CD14-positive monocyte (primary cell): Measurements from ENCODE around the gene SSR4. TPM values are rescaled to one million over a fixed set of nuclear protein-coding genes. Genes with fewer than 3 reads are reported as not detected.

Source experiments
- DNase-seq, 3 donors: peaks; one replicate each; pipeline ENCODE4 v3.0.0-alpha.2; 2011 to 2022
- H2AFZ ChIP-seq: 2 replicates; pipeline ENCODE4 v1.6.0; 2012; ENCODE audit warnings: mild to moderate bottlenecking, low read depth, low read length, inconsistent platforms; ENCODE audit not compliant: insufficient read depth, poor library complexity, severe bottlenecking
- H3K27ac ChIP-seq, 2 donors: 1 replicate in 1 of 2; 2 replicates in 1 of 2; pipeline ENCODE4 v1.5.1; 2012 to 2013; ENCODE audit warnings: low read length in 2 of 2, control low read depth in 1 of 2, inconsistent platforms in 1 of 2, low read depth in 1 of 2, mild to moderate bottlenecking in 1 of 2
- H3K27me3 ChIP-seq, 2 donors: one replicate each; pipeline versions ENCODE4 v1.6.0 to v1.6.1; 2011 to 2013; ENCODE audit warnings: low read length in 2 of 2; ENCODE audit not compliant: control insufficient read depth in 2 of 2, insufficient read depth in 2 of 2
- H3K36me3 ChIP-seq, 2 donors: replicated peaks in 1 of 2; 1 replicate in 1 of 2; 2 replicates in 1 of 2; pipeline versions ENCODE4 v1.5.1 to v1.6.1; 2012 to 2013; ENCODE audit warnings: low read length in 2 of 2, control low read depth in 1 of 2, inconsistent platforms in 1 of 2, mild to moderate bottlenecking in 1 of 2; ENCODE audit not compliant: insufficient read depth in 2 of 2, control insufficient read depth in 1 of 2
- H3K4me1 ChIP-seq, 2 donors: 1 replicate in 1 of 2; 2 replicates in 1 of 2; pipeline versions ENCODE4 v1.5.1 to v1.6.1; 2012 to 2013; ENCODE audit warnings: low read length in 2 of 2, control low read depth in 1 of 2, inconsistent platforms in 1 of 2, mild to moderate bottlenecking in 1 of 2, moderate library complexity in 1 of 2; ENCODE audit not compliant: insufficient read depth in 2 of 2, control insufficient read depth in 1 of 2
- H3K4me2 ChIP-seq: replicated peaks from 2 replicates; pipeline ENCODE3; 2012; ENCODE audit warnings: low read length, moderate library complexity, mild to moderate bottlenecking; ENCODE audit not compliant: poor library complexity, severe bottlenecking; ENCODE audit errors: extremely low read depth
- H3K4me3 ChIP-seq, 3 experiments: fragments of 200-600 bp in 1 of 3; sonication (generic) in 1 of 3; replicated peaks in 1 of 3; 1 replicate in 2 of 3; 2 replicates in 1 of 3; pipeline ENCODE4 v1.5.1; 2011 to 2013; ENCODE audit warnings: low read length in 3 of 3, mild to moderate bottlenecking in 3 of 3, control low read depth in 2 of 3, low read depth in 2 of 3, inconsistent platforms in 1 of 3, moderate library complexity in 1 of 3
- H3K79me2 ChIP-seq: 2 replicates; pipeline ENCODE4 v1.6.0; 2012; ENCODE audit warnings: mild to moderate bottlenecking, control low read depth, inconsistent platforms, low read length, moderate library complexity; ENCODE audit not compliant: insufficient read depth
- H3K9ac ChIP-seq: 2 replicates; pipeline ENCODE4 v1.6.0; 2017; ENCODE audit warnings: low read length, mild to moderate bottlenecking; ENCODE audit not compliant: insufficient read depth, poor library complexity, severe bottlenecking
- H3K9me3 ChIP-seq, 2 donors: replicated peaks in 1 of 2; 1 replicate in 1 of 2; 2 replicates in 1 of 2; pipeline versions ENCODE4 v1.5.1 to v1.6.1; 2012 to 2013; ENCODE audit warnings: low read length in 2 of 2, control low read depth in 1 of 2; ENCODE audit not compliant: control insufficient read depth in 1 of 2, insufficient read depth in 1 of 2
- H4K20me1 ChIP-seq: 2 replicates; pipeline ENCODE4 v1.6.0; 2012; ENCODE audit warnings: mild to moderate bottlenecking, low read length, control low read depth, moderate library complexity; ENCODE audit not compliant: insufficient read depth
- H3K27ac Mint-ChIP-seq, 7 donors: one replicate each; pipeline ENCODE4 v1.8.0; 2020; ENCODE audit warnings: mild to moderate bottlenecking in 7 of 7, mixed read lengths in 7 of 7, moderate library complexity in 6 of 7, inconsistent platforms in 2 of 7
- H3K27me3 Mint-ChIP-seq, 3 donors: one replicate each; pipeline ENCODE4 v1.8.0; 2021 to 2022; ENCODE audit warnings: low read depth in 3 of 3, mild to moderate bottlenecking in 3 of 3, mixed read lengths in 3 of 3, moderate library complexity in 3 of 3, inconsistent platforms in 1 of 3
- H3K36me3 Mint-ChIP-seq, 2 donors: one replicate each; pipeline ENCODE4 v1.8.0; 2020; ENCODE audit warnings: mixed read lengths in 2 of 2, inconsistent platforms in 1 of 2, mild to moderate bottlenecking in 1 of 2
- H3K4me1 Mint-ChIP-seq: one replicate; pipeline ENCODE4 v1.8.0; 2020; ENCODE audit warnings: mild to moderate bottlenecking, mixed read lengths
- H3K4me3 Mint-ChIP-seq, 2 donors: one replicate each; pipeline ENCODE4 v1.8.0; 2020; ENCODE audit warnings: mild to moderate bottlenecking in 2 of 2, mixed read lengths in 2 of 2, moderate library complexity in 1 of 2
- H3K9me3 Mint-ChIP-seq, 7 donors: one replicate each; pipeline ENCODE4 v1.8.0; 2020 to 2022; ENCODE audit warnings: mixed read lengths in 7 of 7, mild to moderate bottlenecking in 6 of 7, moderate library complexity in 6 of 7, inconsistent platforms in 2 of 7
- CTCF ChIP-seq: fragments of 200-600 bp; IDR thresholded peaks from one replicate; pipeline ENCODE4 v1.8.0; 2022; ENCODE audit warnings: antibody characterized with exemption, mild to moderate bottlenecking
- WGBS: methylation state at CpG from one replicate; pipeline ENCODE4 v1.1.5; 2013; ENCODE audit warnings: missing lambda C conversion rate; ENCODE audit not compliant: insufficient coverage; 5-methylcytosine and 5-hydroxymethylcytosine counted together
- intact Hi-C, 2 donors: fragments of 100-400 bp; cut with micrococcal nuclease; formaldehyde crosslinking; loops; one replicate each; pipeline versions ENCODE4 v1.15.0 to v1.15.1; 2023
- polyA plus RNA-seq, 3 donors: library from polyadenylated mRNA; depleted of rRNA in 1 of 3; unstranded in 2 of 3; stranded (reverse) in 1 of 3; fragments of 300-500 nt in 2 of 3; fragments of >200 nt in 1 of 3; fragmentation: Illumina TruSeq in 2 of 3; gene quantifications; 1 replicate in 2 of 3; 2 replicates in 1 of 3; pipeline ENCODE4 v1.2.3, GENCODE V29; 2012 to 2021

SSR4 gene
- polyA plus RNA-seq, 3 donors = 201 to 419 (median 362) TPM

- peaks cover 0 to 3% (median 0%) of the 10 kb centered on the region in 7 donors for H3K9me3 Mint-ChIP-seq
- H3K27ac ChIP-seq = no peak overlapping the region
- 87% methylated on average over 10 of the region's 15 CpGs for WGBS
- peaks cover 18% of the 10 kb centered on the region for H3K4me1 Mint-ChIP-seq
- no peak for DNase-seq
- H3K9ac ChIP-seq = no peak overlapping the region
- H3K27ac Mint-ChIP-seq = no peak overlapping the region
- H2AFZ ChIP-seq = no peak overlapping the region
- peaks cover 0 to 5% of the 10 kb centered on the region in 2 donors for H3K27me3 ChIP-seq
- no peaks in the 10 kb centered on the region for H3K36me3 ChIP-seq
- no peak overlapping the region for H3K4me3 ChIP-seq
- intact Hi-C loops = loop anchor here (5.0 to 10.0 kb wide), 3 partner anchors 163 to 193 kb away; partner anchors contain the start of gene ARHGAP4 (in 1 of the 2)
- H3K4me3 Mint-ChIP-seq = no peak overlapping the region
- H3K4me1 ChIP-seq = peaks cover 0 to 5% of the 10 kb centered on the region in 2 donors
- H4K20me1 ChIP-seq = no peaks in the 10 kb centered on the region
- peaks cover 0 to 24% (median 12%) of the 10 kb centered on the region in 3 donors for H3K27me3 Mint-ChIP-seq
- TF ChIP-seq CTCF = no peak
- H3K79me2 ChIP-seq = no peaks in the 10 kb centered on the region
- H3K9me3 ChIP-seq = no peaks in the 10 kb centered on the region
- no peak overlapping the region for H3K4me2 ChIP-seq
- H3K36me3 Mint-ChIP-seq = no peaks in the 10 kb centered on the region
Measured at GRCh38 chrX:153761863-153762262, 32.6 kb upstream of the SSR4 start.

- TF ChIP-seq CTCF = no peak
- no peak overlapping the region for H3K4me3 ChIP-seq
- H3K9ac ChIP-seq = no peak overlapping the region
- no peak overlapping the region for H2AFZ ChIP-seq
- no peak overlapping the region for H3K4me2 ChIP-seq
- Mint-ChIP-seq H3K27ac (no peak overlapping the region), H3K9me3 (peaks cover 0 to 3% (median 0%) of the 10 kb centered on the region in 7 donors), H3K27me3 (peaks cover 0 to 21% (median 12%) of the 10 kb centered on the region in 3 donors), H3K4me3 (no peak overlapping the region), H3K36me3 (no peaks in the 10 kb centered on the region), H3K4me1 (peaks cover 19% of the 10 kb centered on the region)
- WGBS = 100% methylated on average over 6 of the region's 14 CpGs
- H3K79me2 ChIP-seq = no peaks in the 10 kb centered on the region
- no peaks in the 10 kb centered on the region for H4K20me1 ChIP-seq
- intact Hi-C loops = loop anchor here (5.0 to 10.0 kb wide), 3 partner anchors 162 to 192 kb away; partner anchors contain the start of gene ARHGAP4 (in 1 of the 2)
- H3K4me1 ChIP-seq = peaks cover 0 to 5% of the 10 kb centered on the region in 2 donors
- H3K27ac ChIP-seq = no peak overlapping the region
- no peaks in the 10 kb centered on the region for H3K9me3 ChIP-seq
- no peak for DNase-seq
- H3K27me3 ChIP-seq = peaks cover 0 to under 1% of the 10 kb centered on the region in 2 donors
- H3K36me3 ChIP-seq = no peaks in the 10 kb centered on the region
Measured at GRCh38 chrX:153762626-153763173, 31.8 kb upstream of the SSR4 start.
